ENCODE results near the gene SLC18B1. TPM values are rescaled to one million over a fixed set of nuclear protein-coding genes. Genes with fewer than 3 reads are reported as not detected.

SLC18B1 gene
- total and polyA plus RNA-seq, 2 of the 8 experiments (the other 6 are each of a cell fraction or from before 2014, with no cell fraction given) = 17.2 to 23.4 TPM

- TF ChIP-seq, protein P1, sequence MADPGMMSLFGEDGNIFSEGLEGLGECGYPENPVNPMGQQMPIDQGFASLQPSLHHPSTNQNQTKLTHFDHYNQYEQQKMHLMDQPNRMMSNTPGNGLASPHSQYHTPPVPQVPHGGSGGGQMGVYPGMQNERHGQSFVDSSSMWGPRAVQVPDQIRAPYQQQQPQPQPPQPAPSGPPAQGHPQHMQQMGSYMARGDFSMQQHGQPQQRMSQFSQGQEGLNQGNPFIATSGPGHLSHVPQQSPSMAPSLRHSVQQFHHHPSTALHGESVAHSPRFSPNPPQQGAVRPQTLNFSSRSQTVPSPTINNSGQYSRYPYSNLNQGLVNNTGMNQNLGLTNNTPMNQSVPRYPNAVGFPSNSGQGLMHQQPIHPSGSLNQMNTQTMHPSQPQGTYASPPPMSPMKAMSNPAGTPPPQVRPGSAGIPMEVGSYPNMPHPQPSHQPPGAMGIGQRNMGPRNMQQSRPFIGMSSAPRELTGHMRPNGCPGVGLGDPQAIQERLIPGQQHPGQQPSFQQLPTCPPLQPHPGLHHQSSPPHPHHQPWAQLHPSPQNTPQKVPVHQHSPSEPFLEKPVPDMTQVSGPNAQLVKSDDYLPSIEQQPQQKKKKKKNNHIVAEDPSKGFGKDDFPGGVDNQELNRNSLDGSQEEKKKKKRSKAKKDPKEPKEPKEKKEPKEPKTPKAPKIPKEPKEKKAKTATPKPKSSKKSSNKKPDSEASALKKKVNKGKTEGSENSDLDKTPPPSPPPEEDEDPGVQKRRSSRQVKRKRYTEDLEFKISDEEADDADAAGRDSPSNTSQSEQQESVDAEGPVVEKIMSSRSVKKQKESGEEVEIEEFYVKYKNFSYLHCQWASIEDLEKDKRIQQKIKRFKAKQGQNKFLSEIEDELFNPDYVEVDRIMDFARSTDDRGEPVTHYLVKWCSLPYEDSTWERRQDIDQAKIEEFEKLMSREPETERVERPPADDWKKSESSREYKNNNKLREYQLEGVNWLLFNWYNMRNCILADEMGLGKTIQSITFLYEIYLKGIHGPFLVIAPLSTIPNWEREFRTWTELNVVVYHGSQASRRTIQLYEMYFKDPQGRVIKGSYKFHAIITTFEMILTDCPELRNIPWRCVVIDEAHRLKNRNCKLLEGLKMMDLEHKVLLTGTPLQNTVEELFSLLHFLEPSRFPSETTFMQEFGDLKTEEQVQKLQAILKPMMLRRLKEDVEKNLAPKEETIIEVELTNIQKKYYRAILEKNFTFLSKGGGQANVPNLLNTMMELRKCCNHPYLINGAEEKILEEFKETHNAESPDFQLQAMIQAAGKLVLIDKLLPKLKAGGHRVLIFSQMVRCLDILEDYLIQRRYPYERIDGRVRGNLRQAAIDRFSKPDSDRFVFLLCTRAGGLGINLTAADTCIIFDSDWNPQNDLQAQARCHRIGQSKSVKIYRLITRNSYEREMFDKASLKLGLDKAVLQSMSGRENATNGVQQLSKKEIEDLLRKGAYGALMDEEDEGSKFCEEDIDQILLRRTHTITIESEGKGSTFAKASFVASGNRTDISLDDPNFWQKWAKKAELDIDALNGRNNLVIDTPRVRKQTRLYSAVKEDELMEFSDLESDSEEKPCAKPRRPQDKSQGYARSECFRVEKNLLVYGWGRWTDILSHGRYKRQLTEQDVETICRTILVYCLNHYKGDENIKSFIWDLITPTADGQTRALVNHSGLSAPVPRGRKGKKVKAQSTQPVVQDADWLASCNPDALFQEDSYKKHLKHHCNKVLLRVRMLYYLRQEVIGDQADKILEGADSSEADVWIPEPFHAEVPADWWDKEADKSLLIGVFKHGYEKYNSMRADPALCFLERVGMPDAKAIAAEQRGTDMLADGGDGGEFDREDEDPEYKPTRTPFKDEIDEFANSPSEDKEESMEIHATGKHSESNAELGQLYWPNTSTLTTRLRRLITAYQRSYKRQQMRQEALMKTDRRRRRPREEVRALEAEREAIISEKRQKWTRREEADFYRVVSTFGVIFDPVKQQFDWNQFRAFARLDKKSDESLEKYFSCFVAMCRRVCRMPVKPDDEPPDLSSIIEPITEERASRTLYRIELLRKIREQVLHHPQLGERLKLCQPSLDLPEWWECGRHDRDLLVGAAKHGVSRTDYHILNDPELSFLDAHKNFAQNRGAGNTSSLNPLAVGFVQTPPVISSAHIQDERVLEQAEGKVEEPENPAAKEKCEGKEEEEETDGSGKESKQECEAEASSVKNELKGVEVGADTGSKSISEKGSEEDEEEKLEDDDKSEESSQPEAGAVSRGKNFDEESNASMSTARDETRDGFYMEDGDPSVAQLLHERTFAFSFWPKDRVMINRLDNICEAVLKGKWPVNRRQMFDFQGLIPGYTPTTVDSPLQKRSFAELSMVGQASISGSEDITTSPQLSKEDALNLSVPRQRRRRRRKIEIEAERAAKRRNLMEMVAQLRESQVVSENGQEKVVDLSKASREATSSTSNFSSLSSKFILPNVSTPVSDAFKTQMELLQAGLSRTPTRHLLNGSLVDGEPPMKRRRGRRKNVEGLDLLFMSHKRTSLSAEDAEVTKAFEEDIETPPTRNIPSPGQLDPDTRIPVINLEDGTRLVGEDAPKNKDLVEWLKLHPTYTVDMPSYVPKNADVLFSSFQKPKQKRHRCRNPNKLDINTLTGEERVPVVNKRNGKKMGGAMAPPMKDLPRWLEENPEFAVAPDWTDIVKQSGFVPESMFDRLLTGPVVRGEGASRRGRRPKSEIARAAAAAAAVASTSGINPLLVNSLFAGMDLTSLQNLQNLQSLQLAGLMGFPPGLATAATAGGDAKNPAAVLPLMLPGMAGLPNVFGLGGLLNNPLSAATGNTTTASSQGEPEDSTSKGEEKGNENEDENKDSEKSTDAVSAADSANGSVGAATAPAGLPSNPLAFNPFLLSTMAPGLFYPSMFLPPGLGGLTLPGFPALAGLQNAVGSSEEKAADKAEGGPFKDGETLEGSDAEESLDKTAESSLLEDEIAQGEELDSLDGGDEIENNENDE (IDR thresholded peaks at IDR 0.05; ENCODE audit: insufficient replicate concordance, low read length) = no peak
- no peak for TF ChIP-seq TAF1 (IDR thresholded peaks at IDR 0.05; ENCODE audit: low read depth, low read length)
- TF ChIP-seq TBP (IDR thresholded peaks at IDR 0.05; ENCODE audit: low read depth, low read length) = no peak
- TF ChIP-seq GABPA (IDR thresholded peaks at IDR 0.05; ENCODE audit: borderline replicate concordance, insufficient read depth, low read length) = no peak
- no peak for TF ChIP-seq SP4 (IDR thresholded peaks at IDR 0.05; ENCODE audit: low read length)
- no peak for TF ChIP-seq PHF8 (conservative IDR thresholded peaks at IDR 0.05; ENCODE audit: low read depth, low read length)
- TF ChIP-seq ATF2 (IDR thresholded peaks at IDR 0.05; ENCODE audit: low read length) = no peak
- no peak for TF ChIP-seq TCF12 (IDR thresholded peaks at IDR 0.05; ENCODE audit: low read depth, low read length)
- TF ChIP-seq TEAD4 (IDR thresholded peaks at IDR 0.05; ENCODE audit: low read depth, low read length) = no peak
- no peak for TF ChIP-seq POLR2A (IDR thresholded peaks at IDR 0.05; ENCODE audit: control extremely low read depth in 1 of 2, low read depth in 2 of 2, low read length in 2 of 2)
Observed at GRCh38 chr6:132746048-132746447, 52.4 kb downstream of the SLC18B1 start (continued).

Measured in H1 (cell line).